GM21786 (cell line): ENCODE measurements around the gene SOX9.

Source experiments
- ATAC-seq: cut with Tn5 transposase; IDR thresholded peaks from one replicate; pipeline ENCODE4 v1.9.1; 2021; ENCODE audit not compliant: unreplicated experiment

Gene SOX9

DNA sequence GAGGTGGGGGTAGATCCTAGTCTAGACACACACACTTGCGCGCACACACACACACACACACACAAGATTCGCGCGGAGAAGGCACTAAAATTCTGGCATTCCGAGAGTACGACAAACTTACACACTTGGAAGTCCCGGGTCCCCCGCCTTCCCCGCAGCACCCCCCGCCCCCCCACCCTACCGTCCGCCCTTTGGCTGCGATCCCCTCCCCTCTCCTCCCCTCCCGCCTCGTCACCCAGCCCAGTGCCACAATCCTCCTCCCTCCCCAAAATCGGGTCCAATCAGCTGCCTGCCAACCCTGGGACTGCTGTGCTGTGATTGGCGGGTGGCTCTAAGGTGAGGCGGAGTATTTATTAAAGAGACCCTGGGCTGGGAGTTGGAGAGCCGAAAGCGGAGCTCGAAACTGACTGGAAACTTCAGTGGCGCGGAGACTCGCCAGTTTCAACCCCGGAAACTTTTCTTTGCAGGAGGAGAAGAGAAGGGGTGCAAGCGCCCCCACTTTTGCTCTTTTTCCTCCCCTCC, at the start of gene SOX9:
Gene SOX9 (plus strand): TSS at position 379 of the 522 bp plus-strand sequence. CDS start 372 bp downstream, outside the sequence.
- ATAC-seq, result peak; percentile 81

DNA sequence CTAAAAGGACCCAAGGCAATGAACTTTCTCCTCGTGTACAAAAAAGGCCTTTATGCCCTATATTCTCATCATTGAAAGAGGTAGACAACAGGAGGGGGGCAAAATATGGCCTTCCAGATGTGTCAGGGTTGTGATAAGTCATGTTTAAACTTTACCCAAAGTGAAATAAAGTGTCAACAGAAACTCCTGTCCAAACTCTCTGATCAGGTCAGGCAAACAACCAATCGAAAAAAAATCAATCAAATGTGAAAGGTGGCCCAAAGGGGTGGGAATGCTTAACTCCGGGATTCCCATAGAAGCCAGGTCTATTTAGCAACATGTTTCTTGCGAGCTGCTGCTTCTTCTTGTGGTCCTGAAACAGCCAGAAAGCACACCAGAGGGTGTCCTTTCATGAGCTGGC, 49.5 kb upstream of the SOX9 start:
- no peak for ATAC-seq

GRCh38 chr17:72075995-72076677, 44.7 kb upstream of the SOX9 start:
- no peak for ATAC-seq

DNA sequence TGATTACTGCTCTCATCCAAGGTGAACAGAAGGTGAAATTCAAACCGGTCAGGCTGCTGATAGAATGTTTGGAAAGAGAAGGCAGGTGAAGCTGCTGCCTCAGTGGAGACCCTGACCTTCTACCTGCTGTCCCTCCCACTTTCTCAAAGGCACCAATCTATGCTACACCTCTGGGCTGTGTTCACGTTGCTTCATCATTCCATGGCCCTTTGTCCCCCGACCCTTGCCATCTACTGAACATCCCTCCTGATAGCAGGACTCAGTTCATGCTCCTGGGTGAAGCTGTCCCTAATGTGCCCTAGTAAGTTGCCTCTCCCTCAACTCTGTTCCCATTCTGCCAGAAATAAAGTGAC, 44.2 kb upstream of the SOX9 start:
- no peak for ATAC-seq

DNA sequence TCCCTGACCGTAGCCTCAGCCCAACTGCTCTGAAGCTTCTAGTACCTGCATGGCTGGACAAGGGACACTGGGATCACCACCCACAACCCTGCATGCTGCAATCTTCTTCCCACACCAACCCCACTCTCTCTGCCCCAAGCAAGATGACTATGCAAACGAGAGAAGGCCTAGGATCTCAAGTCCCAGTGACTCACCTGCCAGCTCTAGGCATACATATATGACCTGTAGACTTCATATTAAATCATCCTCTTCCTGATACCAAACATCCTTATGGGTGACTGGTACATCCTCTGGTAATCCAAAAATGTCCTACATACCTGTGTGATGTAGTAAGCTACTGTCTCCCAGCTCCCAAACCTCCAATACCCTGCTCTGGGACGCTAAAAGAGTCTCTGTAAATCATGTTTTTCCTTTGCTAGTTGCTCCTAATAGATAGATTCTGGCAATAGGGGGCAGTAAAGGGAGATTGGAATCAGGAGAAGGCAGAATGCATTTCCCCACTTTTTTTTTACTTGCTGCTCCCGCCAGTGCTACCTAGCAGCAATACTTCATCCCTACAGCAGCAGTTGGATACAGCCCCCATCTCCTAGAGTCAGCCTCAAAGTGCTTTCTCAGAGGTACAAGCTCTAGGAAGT, 43.4 kb upstream of the SOX9 start:
- ATAC-seq, result no peak

GRCh38 chr17:72079700-72080099, 41.1 kb upstream of the SOX9 start:
- ATAC-seq, result no peak

DNA sequence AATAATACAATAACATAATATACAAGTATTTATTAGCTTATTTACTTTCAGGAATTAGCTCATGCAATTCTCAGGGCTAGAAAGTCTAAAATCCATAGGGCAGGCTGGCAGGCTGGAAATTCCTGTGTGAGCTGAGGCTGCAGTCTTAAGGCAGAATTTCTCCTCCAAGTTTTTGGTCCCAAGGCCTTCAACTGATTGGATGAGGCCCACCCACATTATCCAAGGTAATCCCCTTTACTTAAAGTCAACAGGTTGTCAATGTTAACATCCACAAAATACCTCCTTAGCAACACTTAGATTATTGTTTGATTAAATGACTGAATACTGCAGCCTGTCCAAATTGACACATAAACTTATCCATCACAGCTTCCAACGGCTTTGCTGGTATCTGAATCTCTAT, 32.9 kb upstream of the SOX9 start:
- ATAC-seq, result no peak

DNA sequence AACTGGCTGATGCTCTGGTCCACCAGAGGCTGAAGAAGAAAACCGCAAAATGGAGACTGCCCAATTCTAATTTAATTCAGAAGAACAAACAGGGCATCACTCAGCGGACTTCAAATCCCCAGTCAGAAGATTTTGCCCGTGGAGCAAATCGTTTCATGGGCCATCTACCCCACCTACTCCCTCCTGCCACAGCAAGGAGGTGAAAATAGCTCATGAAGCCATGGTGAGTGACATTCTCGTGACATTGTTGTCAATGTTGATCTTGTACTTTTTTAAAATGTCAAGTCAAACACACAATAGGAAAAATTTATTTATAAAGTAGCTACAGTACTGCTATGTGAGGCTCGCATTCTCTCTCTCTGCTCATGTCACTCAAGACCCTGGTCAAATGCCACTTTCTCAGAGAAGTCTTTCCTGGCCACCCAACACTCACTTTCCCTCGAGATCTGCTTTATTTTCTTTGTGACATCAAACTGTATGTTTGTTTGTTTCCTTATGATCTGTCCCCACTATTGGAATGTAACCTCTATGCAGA, 31.3 kb upstream of the SOX9 start:
- ATAC-seq, result no peak

DNA sequence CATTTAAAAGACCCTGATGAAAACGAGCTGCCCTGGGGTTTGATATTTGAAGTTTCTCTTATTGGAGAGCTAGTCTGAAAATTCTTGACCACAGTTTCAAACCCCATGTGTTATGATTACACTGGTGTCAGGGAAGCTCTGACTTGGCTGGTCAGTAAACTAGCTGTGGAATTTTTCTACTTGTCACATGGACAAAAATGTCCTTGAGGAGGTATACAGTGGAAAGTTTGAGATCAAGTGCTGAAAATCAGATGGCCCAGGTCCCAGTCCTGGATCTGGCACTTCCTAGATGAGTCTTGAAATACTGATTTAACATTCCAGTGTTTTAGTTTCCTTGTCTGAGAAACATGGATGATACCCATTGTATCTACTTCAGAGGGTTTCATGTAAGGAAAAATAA, 30.7 kb upstream of the SOX9 start:
- ATAC-seq, result no peak

- ATAC-seq, result no peak
Measured at GRCh38 chr17:72092710-72093322, 28.0 kb upstream of the SOX9 start.

- no peak for ATAC-seq
Measured at GRCh38 chr17:72093707-72094106, 27.1 kb upstream of the SOX9 start.

GRCh38 chr17:72095316-72095715, 25.5 kb upstream of the SOX9 start:
- ATAC-seq, result no peak

DNA sequence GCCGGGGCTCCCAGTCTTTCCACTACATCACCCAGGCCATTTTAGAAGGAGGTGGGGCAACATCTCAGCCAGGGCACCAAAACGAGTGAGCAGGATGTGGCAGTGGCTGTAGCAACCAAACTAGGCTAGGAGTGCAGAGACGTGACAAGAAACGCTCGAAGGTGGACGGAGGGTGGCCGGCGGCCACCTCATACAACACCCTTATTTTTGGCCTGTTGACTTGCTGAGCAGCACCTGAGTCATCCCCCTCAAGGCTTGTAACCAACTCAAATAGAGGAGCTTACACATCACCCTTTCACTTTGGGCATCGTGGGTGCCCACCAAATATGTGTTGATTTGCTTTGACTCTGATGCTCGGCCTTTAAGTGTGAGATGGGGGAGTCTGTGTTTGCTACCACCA, 23.7 kb upstream of the SOX9 start:
- ATAC-seq, result no peak

DNA sequence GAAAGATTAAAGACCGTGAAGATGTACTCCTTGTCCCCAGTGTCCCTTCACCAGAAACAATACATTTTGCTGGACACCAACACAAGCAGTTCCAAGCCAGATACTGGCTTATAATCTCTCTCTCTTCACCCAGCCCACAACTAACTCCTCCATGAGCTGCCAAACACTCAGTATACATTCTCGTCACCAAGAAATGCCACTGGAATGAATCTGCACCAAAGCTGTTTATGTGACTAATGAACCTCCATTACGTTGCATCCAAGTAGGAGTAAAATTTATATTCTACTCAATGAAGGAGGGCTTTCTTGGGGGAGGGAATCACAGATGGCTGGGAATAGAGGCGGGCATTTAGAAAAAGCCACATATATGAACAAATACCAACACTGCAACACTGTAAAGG, 20.9 kb upstream of the SOX9 start:
- no peak for ATAC-seq

DNA sequence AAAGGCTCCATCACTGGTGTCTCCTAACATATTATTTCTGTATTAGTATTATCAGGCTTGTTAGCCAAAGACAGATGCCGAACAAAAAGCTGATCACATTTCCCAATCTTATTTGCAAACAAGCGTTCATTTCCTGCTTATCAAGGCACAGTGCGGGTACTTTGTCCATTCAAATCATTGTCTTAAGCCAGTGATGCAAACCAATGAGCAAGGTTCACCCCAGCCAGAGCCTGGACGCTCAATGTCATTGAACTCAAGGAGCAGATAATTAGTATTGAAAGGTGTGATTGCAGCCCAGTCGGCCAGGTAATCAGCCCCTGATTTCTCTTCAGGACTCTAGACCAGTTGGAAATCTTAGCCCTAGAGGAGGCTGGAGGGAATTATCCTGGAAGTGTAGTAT, 20.4 kb upstream of the SOX9 start:
- ATAC-seq, result no peak

DNA sequence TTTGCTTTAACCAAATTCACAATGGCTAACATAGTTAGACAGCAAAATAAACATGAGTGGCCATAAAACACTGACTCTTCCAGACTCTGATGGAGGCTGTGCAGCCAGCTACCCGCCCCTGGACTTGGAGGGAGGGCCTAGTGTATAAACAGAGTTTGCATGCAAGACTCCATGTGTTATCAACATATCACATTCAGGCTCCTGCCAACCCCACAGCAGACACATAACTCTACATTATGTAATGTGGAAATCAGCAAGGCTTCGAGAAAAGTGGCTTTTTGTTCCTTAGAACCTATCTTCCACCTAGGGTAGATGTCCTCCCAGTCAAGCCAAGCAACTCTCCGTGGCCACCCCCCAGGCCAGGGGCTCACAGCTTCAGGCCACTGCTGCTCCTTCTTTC, 19.3 kb upstream of the SOX9 start:
- no peak for ATAC-seq

- no peak for ATAC-seq
Measured at GRCh38 chr17:72102366-72102765, 18.5 kb upstream of the SOX9 start.

- no peak for ATAC-seq
Measured at GRCh38 chr17:72104164-72104862, 16.5 kb upstream of the SOX9 start.

GRCh38 chr17:72104863-72105234, 16.0 kb upstream of the SOX9 start:
- ATAC-seq, result no peak

DNA sequence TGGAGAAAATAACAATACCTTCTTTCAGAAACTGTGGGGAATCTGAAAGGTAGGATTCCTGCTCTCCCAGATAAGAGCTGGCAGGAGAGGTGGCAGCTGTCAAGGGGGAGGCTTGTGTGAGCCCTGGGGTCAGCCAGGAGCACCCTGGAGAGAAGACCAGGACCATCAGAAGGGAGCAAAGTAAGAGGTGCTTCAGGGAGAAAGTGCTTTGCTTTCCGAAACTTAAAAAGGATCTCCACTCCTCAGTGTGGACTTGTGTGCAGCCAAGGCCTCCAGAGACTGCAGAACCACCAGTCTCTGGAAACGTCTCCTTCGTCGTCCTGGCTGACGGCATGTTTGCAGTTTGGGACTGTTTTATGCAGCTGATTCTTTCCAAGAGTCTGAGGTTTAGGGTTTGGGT, 13.7 kb upstream of the SOX9 start:
- ATAC-seq, result no peak

- no peak for ATAC-seq
Measured at GRCh38 chr17:72110231-72110941, 10.4 kb upstream of the SOX9 start.
